Tibial artery (tissue), 4 donors: Measurements from ENCODE around the gene MRTFB.

Source experiments
- DNase-seq, 2 donors: peaks; one replicate each; pipeline ENCODE4 v3.0.0-alpha.2; 2019
- H3K27ac ChIP-seq, 2 donors: fragments of 200-600 bp; sonication (generic) in 1 of 2; 1 replicate in 1 of 2; 2 replicates in 1 of 2; pipeline ENCODE4 v1.5.1; 2018 to 2019; ENCODE audit warnings: mild to moderate bottlenecking in 1 of 2
- H3K27me3 ChIP-seq, 2 donors: fragments of 200-600 bp; sonication (generic) in 1 of 2; one replicate each; pipeline versions ENCODE4 v1.5.1 to v1.6.0; 2016 to 2019
- H3K36me3 ChIP-seq, 3 donors: fragments of 200-600 bp; sonication (generic) in 2 of 3; one replicate each; pipeline ENCODE4 v1.5.1; 2016 to 2019; ENCODE audit warnings: mild to moderate bottlenecking in 2 of 3
- H3K4me1 ChIP-seq, 4 donors: fragments of 200-600 bp; sonication (generic) in 2 of 4; 1 replicate in 3 of 4; 2 replicates in 1 of 4; pipeline ENCODE4 v1.5.1; 2016 to 2019
- H3K4me3 ChIP-seq, 2 donors: fragments of 200-600 bp; sonication (generic) in 1 of 2; 1 replicate in 1 of 2; 2 replicates in 1 of 2; pipeline ENCODE4 v1.5.1; 2018 to 2019; ENCODE audit warnings: mild to moderate bottlenecking in 2 of 2
- H3K9me3 ChIP-seq, 3 donors: fragments of 200-600 bp; sonication (generic) in 1 of 3; one replicate each; pipeline ENCODE4 v1.5.1; 2016 to 2019
- CTCF ChIP-seq, 2 experiments: fragments of 200-600 bp in 1 of 2; fragments of 450-650 bp in 1 of 2; IDR thresholded peaks; one replicate each; pipeline ENCODE4 v1.5.1; 2017 to 2019; ENCODE audit warnings: antibody characterized with exemption in 2 of 2, mild to moderate bottlenecking in 1 of 2, moderate library complexity in 1 of 2
- intact Hi-C: fragments of 100-400 bp; cut with DNase I; formaldehyde crosslinking; loops from one replicate; pipeline ENCODE4 v1.15.0; 2023; ENCODE audit warnings: low total_unique reads

Gene MRTFB

GRCh38 chr16:14070555-14070876, 603 bp upstream of the MRTFB start:
- TF ChIP-seq CTCF (IDR thresholded peaks at IDR 0.05) = no peak
- peaks cover 0 to 30% (median 13%) of the 10 kb centered on the region in 4 donors for H3K4me1 ChIP-seq
- no peaks in the 10 kb centered on the region for H3K27me3 ChIP-seq
- H3K36me3 ChIP-seq = no peaks in the 10 kb centered on the region
- no peak for DNase-seq
- H3K4me3 ChIP-seq = peak overlapping the region; percentile 77 to 83
- H3K9me3 ChIP-seq = no peaks in the 10 kb centered on the region
- H3K27ac ChIP-seq = peak overlapping the region; percentile 78 to 82
- intact Hi-C loops = loop anchor here (10.0 kb wide), 2 partner anchors 54 to 114 kb away; no protein-coding TSS in a partner anchor

- Histone ChIP-seq H3K36me3 (no peaks in the 10 kb centered on the region), H3K4me1 (peaks cover 0 to 39% (median 13%) of the 10 kb centered on the region in 4 donors), H3K4me3 (peak overlapping the region; percentile 77 to 83), H3K27ac (peak overlapping the region; percentile 78 to 82), H3K9me3 (no peaks in the 10 kb centered on the region), H3K27me3 (no peaks in the 10 kb centered on the region)
- no peak for TF ChIP-seq CTCF (IDR thresholded peaks at IDR 0.05)
- peak in 1 of 2 donors; percentile 28 for DNase-seq
- intact Hi-C loops = loop anchor here (10.0 kb wide), 2 partner anchors 53 to 113 kb away; no protein-coding TSS in a partner anchor
Observed at GRCh38 chr16:14071576-14072271, 605 bp downstream of the MRTFB start.

- TF ChIP-seq CTCF (IDR thresholded peaks at IDR 0.05) = no peak
- H3K4me3 ChIP-seq = peak overlapping the region; percentile 77 to 83
- peak overlapping the region; percentile 78 to 82 for H3K27ac ChIP-seq
- no peaks in the 10 kb centered on the region for H3K36me3 ChIP-seq
- DNase-seq = no peak
- peaks cover 0 to 45% (median 14%) of the 10 kb centered on the region in 4 donors for H3K4me1 ChIP-seq
- no peaks in the 10 kb centered on the region for H3K9me3 ChIP-seq
- intact Hi-C loops = loop anchor here (10.0 kb wide), 2 partner anchors 52 to 112 kb away; no protein-coding TSS in a partner anchor
- no peaks in the 10 kb centered on the region for H3K27me3 ChIP-seq
Observed at GRCh38 chr16:14072360-14072759, 1.2 kb downstream of the MRTFB start.

GRCh38 chr16:14074544-14074943, 3.4 kb downstream of the MRTFB start:
- no peaks in the 10 kb centered on the region for H3K27me3 ChIP-seq
- no peak for TF ChIP-seq CTCF (IDR thresholded peaks at IDR 0.05)
- peaks cover 0 to 56% (median 24%) of the 10 kb centered on the region in 4 donors for H3K4me1 ChIP-seq
- no peaks in the 10 kb centered on the region for H3K9me3 ChIP-seq
- H3K36me3 ChIP-seq = no peaks in the 10 kb centered on the region
- intact Hi-C loops = loop anchor here (10.0 kb wide), 2 partner anchors 50 to 110 kb away; no protein-coding TSS in a partner anchor
- H3K27ac ChIP-seq = no peak overlapping the region
- no peak for DNase-seq
- no peak overlapping the region for H3K4me3 ChIP-seq

DNA sequence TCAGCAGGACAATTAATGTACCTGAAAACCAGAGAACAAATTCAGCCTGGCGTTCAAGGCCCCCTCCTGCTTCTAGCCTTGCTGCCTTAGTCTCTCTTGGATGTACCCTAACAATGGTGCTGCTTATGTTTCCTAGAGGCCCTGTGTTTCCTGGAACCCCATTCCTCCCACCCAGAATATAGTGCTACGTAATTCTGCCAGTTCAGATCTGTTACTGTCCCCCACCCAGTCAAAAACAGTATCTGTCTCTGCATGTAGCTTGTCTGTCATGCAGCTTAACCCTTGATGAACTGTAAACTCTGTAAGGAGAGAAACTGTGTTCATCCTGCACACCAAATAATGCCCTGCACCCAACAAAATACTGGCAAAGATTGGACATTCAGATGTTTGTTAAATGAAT, 6.8 kb downstream of the MRTFB start:
- intact Hi-C loops = loop anchor here (10.0 kb wide), 2 partner anchors 47 to 107 kb away; no protein-coding TSS in a partner anchor

More for the DNA sequence above, 6.8 kb downstream of the MRTFB start:
- Histone ChIP-seq H3K4me1 (peaks cover 0 to 57% (median 12%) of the 10 kb centered on the region in 4 donors), H3K27ac (peak overlapping the region; percentile 35 to 36), H3K27me3 (no peaks in the 10 kb centered on the region), H3K4me3 (no peak overlapping the region), H3K36me3 (peaks cover 0 to 6% (median 3%) of the 10 kb centered on the region in 3 donors), H3K9me3 (no peaks in the 10 kb centered on the region)
- no peak for DNase-seq
- TF ChIP-seq CTCF (IDR thresholded peaks at IDR 0.05) = no peak
